ENCODE measurements around the gene CCNJL.

Gene CCNJL

GRCh38 chr5:160289721-160290120, 22.6 kb downstream of the CCNJL start:
- DNase-seq (ENCODE audit: low read depth): no peak

GRCh38 chr5:160289356-160289651, 23.1 kb downstream of the CCNJL start:
- no peak for DNase-seq (ENCODE audit: low read depth)

- DNase-seq (ENCODE audit: low read depth): no peak
These were observed 24.8 kb downstream of the CCNJL start for GRCh38 chr5:160287378-160288051.

- DNase-seq (ENCODE audit: low read depth): no peak
These were observed 25.4 kb downstream of the CCNJL start for GRCh38 chr5:160286947-160287346.

DNA sequence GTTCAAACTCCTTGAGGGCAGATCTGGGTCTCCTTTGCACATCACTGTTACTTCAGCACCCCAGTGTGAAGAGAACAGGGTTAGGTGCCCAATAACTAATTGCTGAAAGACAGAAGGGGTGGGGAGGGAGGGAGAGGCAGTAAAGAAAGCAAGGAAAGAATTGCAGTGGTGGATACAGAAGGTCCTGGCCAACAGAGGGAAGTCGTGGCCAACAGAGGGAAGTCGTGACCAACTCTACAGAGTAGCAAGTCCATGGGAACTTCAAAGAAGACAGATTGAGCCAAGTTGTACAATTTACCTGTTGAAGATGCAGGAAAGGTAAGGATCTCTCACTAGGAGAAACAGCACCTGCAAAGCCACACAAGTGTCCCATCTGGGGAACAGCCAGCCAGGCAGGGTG, 27.0 kb downstream of the CCNJL start:
- no peak for DNase-seq (ENCODE audit: low read depth)

- no peak for DNase-seq (ENCODE audit: low read depth)
These were observed 28.0 kb downstream of the CCNJL start for GRCh38 chr5:160284291-160284873.

GRCh38 chr5:160281275-160281674, 31.1 kb downstream of the CCNJL start:
- no peak for DNase-seq (ENCODE audit: low read depth)

- no peak for DNase-seq (ENCODE audit: low read depth)
These were observed 31.8 kb downstream of the CCNJL start for GRCh38 chr5:160280384-160281095.

DNA sequence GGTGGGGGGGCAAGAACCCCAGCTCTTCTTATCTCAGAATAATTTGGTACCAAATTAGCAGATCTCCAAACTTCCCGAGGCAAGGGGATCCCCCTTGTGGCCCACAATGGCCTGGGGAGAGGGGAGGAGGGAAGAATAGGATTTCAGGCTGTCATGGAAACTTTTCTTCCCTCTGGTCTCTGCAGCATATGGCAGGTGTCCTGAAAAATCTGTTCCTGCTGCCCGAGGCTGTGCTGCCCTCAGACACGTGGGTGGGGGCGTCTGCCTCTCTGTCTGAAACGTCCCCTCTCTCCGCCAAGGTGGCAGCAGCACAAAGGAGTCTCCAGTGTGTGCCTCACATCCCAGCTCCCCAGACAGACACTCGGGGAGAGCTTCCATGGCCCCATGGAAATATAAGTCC, 34.0 kb downstream of the CCNJL start:
- DNase-seq (ENCODE audit: low read depth): no peak

GRCh38 chr5:160274483-160274931, 37.9 kb downstream of the CCNJL start:
- DNase-seq (ENCODE audit: low read depth): no peak

- DNase-seq (ENCODE audit: low read depth): no peak
These were observed 39.5 kb downstream of the CCNJL start for GRCh38 chr5:160272889-160273288.

GRCh38 chr5:160272264-160272663, 40.1 kb downstream of the CCNJL start:
- DNase-seq (ENCODE audit: low read depth): no peak

DNA sequence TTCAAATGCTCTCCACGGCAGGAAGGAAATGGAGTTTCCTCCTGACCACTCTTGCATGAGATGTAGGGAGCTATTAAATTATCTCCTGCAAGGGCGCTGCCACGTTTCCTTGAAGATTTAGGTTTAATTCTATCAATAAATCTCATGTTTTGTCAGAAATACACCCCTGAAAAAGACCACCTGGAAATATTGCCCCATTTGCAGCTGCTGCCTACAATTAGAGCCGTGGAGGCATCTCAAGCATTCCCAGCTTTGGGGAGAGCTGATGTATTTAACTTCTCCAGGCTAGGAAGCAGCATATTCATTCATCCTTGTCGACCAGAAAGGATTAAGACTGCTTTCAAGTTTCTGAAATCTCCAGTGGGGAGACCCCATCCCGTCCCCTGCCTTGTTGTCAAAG, 40.5 kb downstream of the CCNJL start:
- DNase-seq (ENCODE audit: low read depth): no peak

DNA sequence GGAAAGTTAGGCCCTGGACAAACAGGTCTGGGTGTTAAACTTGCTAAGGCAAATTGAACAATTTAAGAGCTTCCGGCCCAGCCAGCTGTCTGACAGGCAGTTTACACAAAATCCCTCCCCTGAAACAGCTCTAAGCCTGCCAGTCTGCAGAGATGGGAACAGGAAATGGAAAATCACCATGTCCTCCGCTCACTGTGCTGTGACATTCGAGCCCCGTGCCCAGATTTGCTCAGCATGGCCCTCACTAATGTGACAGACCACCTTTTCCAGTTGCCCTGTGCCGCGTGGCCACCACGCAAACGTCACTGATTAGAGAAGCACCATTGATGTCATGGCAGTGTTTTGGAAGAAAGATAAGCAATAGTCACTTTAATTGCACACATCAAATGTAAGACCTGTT, 41.0 kb downstream of the CCNJL start:
- no peak for DNase-seq (ENCODE audit: low read depth)

DNA sequence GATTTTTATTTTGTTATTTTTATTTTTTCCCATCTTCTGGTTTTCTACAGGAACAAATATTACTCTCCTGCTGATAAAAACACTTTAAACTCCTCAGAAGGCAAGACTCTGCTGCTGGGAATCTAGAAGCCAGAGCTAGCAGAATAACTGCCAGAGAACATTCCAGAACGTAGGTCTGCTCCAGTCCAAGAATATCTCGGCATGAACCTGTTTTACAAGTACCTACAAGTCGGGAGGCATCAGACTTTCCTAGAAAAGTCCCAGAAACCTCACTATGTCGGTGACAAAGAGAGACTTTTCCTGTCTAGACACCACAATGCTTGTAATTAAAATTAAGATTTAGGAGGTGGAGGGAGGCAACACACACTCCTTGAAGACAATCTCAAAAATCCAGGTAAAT, 41.7 kb downstream of the CCNJL start:
- no peak for DNase-seq (ENCODE audit: low read depth)

GRCh38 chr5:160269017-160269416, 43.3 kb downstream of the CCNJL start:
- DNase-seq (ENCODE audit: low read depth): no peak

DNA sequence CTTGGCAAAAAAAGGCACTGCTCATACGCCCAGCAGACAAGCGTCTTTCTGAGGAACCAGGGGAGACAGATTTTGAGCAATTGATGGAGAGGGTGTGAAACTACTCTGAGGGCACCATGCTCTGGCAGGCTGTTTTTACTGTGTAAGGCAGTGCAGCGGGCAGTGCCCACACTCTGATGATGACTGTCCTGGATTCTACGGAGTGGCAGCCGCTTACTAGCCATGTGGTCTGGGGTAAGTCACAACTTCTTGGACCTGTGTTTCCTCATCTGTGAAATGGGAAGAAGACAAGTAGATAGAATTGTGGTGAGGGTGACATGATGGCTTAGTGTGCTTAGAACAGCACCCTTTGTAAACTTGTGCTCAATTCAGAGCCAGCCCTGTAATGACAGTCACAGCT, 44.2 kb downstream of the CCNJL start:
- DNase-seq (ENCODE audit: low read depth): no peak

DNA sequence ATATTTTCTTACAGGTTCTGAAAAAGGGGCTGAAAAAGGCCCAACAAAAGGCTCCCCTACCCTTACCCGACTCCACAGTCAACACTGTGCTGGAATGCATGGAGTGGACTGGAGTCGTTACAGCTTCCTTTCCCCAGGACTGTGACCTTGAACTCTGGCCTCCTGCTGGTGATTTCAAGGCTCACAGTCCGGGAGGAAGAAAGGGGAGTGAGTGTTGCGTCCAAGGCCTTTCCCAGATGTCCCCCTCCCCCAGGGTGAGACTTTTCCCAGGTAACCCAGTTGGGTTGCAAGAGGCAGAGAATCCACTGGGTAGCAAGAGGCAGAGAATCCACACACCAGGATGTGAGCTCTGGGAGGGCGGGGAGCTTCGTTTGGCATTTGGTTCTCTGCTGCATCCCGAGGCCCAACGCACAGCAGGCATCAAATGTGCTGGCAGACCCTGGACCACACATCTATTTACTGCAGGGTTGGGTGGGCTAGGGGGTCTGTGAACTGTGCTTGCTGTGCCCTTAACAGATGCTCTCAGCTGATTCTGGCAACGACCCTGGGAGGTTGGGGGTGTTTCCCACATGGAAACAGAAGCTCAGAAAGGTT, 45.5 kb downstream of the CCNJL start:
- DNase-seq (ENCODE audit: low read depth): no peak

- DNase-seq (ENCODE audit: low read depth): no peak
These were observed 46.3 kb downstream of the CCNJL start for GRCh38 chr5:160266044-160266443.

GRCh38 chr5:160263326-160263855, 49.0 kb downstream of the CCNJL start:
- no peak for DNase-seq (ENCODE audit: low read depth)

- DNase-seq (ENCODE audit: low read depth): no peak
These were observed 50.0 kb downstream of the CCNJL start for GRCh38 chr5:160262151-160263074.
